ENCODE measurements around the gene WNK4.

- TF ChIP-seq CTCF (IDR thresholded peaks at IDR 0.05; ENCODE audit: insufficient read depth, low read length) (no peak), POLR2AphosphoS5 (IDR thresholded peaks at IDR 0.05; ENCODE audit: low read depth) (no peak)
Measured at GRCh38 chr17:42798011-42798382, 17.6 kb downstream of the WNK4 start.
